HG03575 (cell line): Measurements from ENCODE around the gene BTBD9.
"Not testable (repeated sequence)": the region's sequence is repeated elsewhere in the genome, so short reads cannot be mapped to it uniquely, and the experiment has no call there.

Experiments used
- ATAC-seq: cut with Tn5 transposase; IDR thresholded peaks from one replicate; pipeline ENCODE4 v1.9.1; 2021; ENCODE audit not compliant: unreplicated experiment, insufficient number of reproducible peaks, low FRiP score; ENCODE audit errors: extremely low read depth

Gene BTBD9

DNA sequence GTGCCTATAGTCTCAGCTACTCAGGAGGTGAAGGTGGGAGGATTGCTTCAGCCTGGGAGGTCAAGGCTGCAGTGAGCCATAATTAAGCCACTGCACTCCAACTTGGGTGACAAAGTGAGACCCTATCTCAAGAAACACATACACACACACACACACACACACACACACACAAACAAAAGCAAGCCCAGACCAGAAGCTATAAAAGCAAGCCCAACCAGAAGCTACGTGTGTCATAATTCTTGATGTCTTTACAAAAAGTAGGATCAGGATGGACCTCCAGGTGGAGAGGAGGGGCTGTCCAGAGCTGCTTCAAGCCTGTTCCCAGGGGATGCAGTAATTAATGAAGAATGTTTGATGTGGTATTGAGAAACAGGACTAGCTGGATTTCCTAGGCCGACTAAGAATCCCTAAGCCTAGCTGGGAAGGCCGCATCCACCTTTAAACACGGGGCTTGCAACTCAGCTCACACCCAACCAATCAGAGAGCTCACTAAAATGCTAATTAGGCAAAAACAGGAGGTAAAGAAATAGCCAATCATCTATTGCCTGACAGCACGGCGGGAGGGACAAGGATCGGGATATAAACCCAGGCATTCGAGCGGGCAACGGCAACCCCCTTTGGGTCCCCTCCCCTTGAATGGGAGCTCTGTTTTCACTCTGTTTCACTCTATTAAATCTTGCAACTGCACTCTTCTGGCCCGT lies 213.8 kb downstream of the BTBD9 start:
- not testable (repeated sequence) for ATAC-seq

GRCh38 chr6:38423746-38424145 lies 216.0 kb downstream of the BTBD9 start:
- no peak for ATAC-seq

GRCh38 chr6:38420207-38420606 lies 219.5 kb downstream of the BTBD9 start:
- ATAC-seq: no peak

GRCh38 chr6:38417521-38417920 lies 222.2 kb downstream of the BTBD9 start:
- no peak for ATAC-seq

- ATAC-seq: no peak
Measured at GRCh38 chr6:38415231-38416005, 224.3 kb downstream of the BTBD9 start.

- ATAC-seq: no peak
Measured at GRCh38 chr6:38413102-38413800, 226.5 kb downstream of the BTBD9 start.

- ATAC-seq: no peak
Measured at GRCh38 chr6:38407192-38407591, 232.5 kb downstream of the BTBD9 start.

- no peak for ATAC-seq
Measured at GRCh38 chr6:38406096-38406495, 233.6 kb downstream of the BTBD9 start.

GRCh38 chr6:38404900-38405556 lies 234.7 kb downstream of the BTBD9 start:
- no peak for ATAC-seq

DNA sequence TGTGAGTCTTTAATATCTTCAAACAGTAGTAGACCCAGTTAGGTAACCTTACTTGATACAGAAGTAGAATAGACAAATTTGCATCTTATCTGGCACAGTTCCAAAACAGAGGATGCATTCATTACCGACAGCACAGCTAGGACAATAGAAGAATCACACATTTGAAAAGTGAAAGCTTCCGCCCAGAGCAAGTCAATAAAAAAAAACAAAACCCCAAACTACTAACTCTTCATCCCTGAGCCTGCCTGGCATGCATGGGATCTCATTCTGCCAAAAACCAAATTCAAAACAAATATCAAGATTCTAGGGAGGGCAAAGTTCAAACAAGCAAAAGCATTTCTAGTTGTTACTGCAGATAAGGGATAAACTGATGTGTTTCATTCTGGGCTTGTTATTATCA lies 235.4 kb downstream of the BTBD9 start:
- no peak for ATAC-seq

DNA sequence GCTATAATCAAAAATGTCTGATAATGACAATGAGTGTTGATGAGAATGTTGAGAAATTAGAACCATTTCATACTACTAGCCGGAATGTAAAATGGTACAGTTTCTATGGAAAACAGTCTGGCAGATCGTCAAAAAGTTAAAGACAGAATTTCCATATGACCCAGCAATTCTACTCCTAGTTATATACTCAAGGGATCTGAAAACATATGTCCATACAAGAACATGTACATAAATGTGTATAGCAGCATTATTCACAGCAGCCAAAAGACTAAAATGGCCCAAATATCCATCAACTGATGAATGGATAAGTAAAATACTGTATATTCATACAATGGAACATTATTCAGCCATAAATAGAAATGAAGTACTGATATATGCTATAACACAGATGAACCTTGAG lies 236.2 kb downstream of the BTBD9 start:
- no peak for ATAC-seq

DNA sequence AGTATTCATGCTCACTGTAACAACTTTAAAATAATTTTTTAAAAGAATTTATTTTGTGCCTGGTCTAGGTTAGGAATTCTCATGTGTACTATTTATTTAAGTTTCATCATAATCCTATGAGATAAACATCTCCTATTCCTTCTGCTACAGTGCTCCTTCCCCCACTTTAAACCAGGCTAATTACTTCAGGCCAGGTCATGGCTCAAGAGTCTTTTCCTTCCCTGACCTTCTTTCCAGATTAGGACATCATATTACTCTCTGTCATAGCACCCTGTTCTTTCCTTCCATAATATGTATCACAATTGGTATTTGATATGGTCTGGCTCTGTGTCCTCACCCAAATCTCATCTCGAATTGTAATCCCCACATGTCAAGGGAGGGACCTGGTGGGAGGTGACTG lies 239.0 kb downstream of the BTBD9 start:
- ATAC-seq: no peak

- ATAC-seq: no peak
Measured at GRCh38 chr6:38400101-38400500, 239.6 kb downstream of the BTBD9 start.

- no peak for ATAC-seq
Measured at GRCh38 chr6:38396209-38396608, 243.5 kb downstream of the BTBD9 start.

GRCh38 chr6:38393986-38394385 lies 245.7 kb downstream of the BTBD9 start:
- no peak for ATAC-seq

- no peak for ATAC-seq
Measured at GRCh38 chr6:38391626-38392579, 247.8 kb downstream of the BTBD9 start.

DNA sequence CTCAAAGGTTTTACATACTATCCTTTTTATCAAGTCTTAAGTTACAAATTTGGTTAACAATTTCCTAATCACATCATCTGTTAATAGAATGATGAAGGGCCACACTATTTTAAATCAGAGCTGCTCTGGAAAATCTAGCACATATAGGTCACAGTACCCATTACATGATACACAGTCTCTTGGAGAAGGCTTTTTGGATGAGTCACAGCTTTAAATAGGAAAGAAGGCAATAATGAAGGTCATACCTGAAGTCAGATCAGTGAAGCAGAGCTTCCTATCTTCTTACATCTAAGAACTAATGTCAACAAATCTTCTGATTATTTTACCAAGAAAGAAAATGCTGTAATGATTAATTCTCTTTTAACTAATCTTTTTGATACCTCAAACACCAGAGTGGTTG lies 248.5 kb downstream of the BTBD9 start:
- ATAC-seq: no peak

GRCh38 chr6:38389875-38390274 lies 249.9 kb downstream of the BTBD9 start:
- ATAC-seq: no peak
